ENCODE results near the gene LIF. TPM values are rescaled to one million over a fixed set of nuclear protein-coding genes. Genes with fewer than 3 reads are reported as not detected.

The LIF gene
- total RNA-seq, 1 experiment from 2014 or later: 75.4 TPM

- H4K20me1 ChIP-seq (ENCODE audit: insufficient read depth): no peaks in the 10 kb centered on the region
- no peaks in the 10 kb centered on the region for H3K9me2 ChIP-seq (ENCODE audit: insufficient read depth)
- no peaks in the 10 kb centered on the region for H3K79me2 ChIP-seq (ENCODE audit: insufficient read depth, low read length)
- no peak overlapping the region for H3K4me3 ChIP-seq (replicated peaks in 1 of 2; ENCODE audit: low read depth in 1 of 2, low read length in 2 of 2)
- peaks cover 33 to 82% of the 10 kb centered on the region in 2 experiments for H3K4me1 ChIP-seq (ENCODE audit: control insufficient read depth in 1 of 2, insufficient read depth in 2 of 2, low read length in 2 of 2)
- H3K9ac ChIP-seq (ENCODE audit: low read length): no peak overlapping the region
- H3K27me3 ChIP-seq (ENCODE audit: insufficient read depth, low read length): no peaks in the 10 kb centered on the region
- no peak overlapping the region for H3K27ac ChIP-seq (ENCODE audit: low read depth, low read length)
- no peaks in the 10 kb centered on the region for H3K36me3 ChIP-seq (ENCODE audit: control insufficient read depth in 1 of 2, insufficient read depth in 2 of 2, low read length in 2 of 2)
- ChIA-PET CTCF (interaction anchor here (0.9 kb wide), 1 partner anchor 126 kb away, joined by 3 read pairs; no protein-coding TSS in a partner anchor), RAD21 (ENCODE audit: low non-redundant PET in 1 of 2, low total read pairs in 2 of 2, uncharacterized antibody in 2 of 2, unreplicated experiment in 2 of 2) (interaction anchor here in 1 of 2 experiments (0.7 kb wide), 1 partner anchor 15 kb away, joined by 3 read pairs; no protein-coding TSS in a partner anchor), POLR2A (interaction anchor here (0.8 to 1.7 kb wide), 6 partner anchors 9 to 56 kb away, joined by 3 to 6 read pairs (median 4); no protein-coding TSS in a partner anchor)
- H2AFZ ChIP-seq (ENCODE audit: low read depth, low read length, poor library complexity, severe bottlenecking): no peak overlapping the region
- intact Hi-C loops (cut with micrococcal nuclease): no loop called here
- ATAC-seq (no peak), DNase-seq (ENCODE audit: low read depth, low spot score) (no peak)
- BruUV-seq (replicated peaks): no TSS peak
- H3K9me3 ChIP-seq (ENCODE audit: control insufficient read depth in 1 of 2, insufficient read depth in 1 of 2, low read depth in 1 of 2, low read length in 2 of 2): no peaks in the 10 kb centered on the region
- TF ChIP-seq EGR1 (IDR thresholded peaks at IDR 0.05; ENCODE audit: low read depth) (no peak), CEBPB (IDR thresholded peaks at IDR 0.05; ENCODE audit: low read depth) (no peak), EZH2phosphoT487 (IDR thresholded peaks at IDR 0.05; ENCODE audit: borderline replicate concordance) (no peak), ATF3 (IDR thresholded peaks at IDR 0.05) (no peak), JUND (IDR thresholded peaks at IDR 0.05) (no peak), POLR2A (IDR thresholded peaks at IDR 0.05; ENCODE audit: borderline replicate concordance, extremely low read depth, insufficient read depth, insufficient read length) (no peak), YY1 (IDR thresholded peaks at IDR 0.05; ENCODE audit: extremely low read depth, insufficient replicate concordance, low read depth, low read length) (no peak), TCF7L2 (IDR thresholded peaks at IDR 0.05; ENCODE audit: borderline replicate concordance, extremely low read depth, insufficient read depth, insufficient read length) (no peak), ZFX (IDR thresholded peaks at IDR 0.05) (no peak), ZBTB33 (IDR thresholded peaks at IDR 0.05; ENCODE audit: extremely low read depth, insufficient replicate concordance, low read length) (no peak), RAD21 (IDR thresholded peaks at IDR 0.05; ENCODE audit: low read depth) (no peak), MAX (IDR thresholded peaks at IDR 0.05) (no peak), CBX3 (IDR thresholded peaks at IDR 0.05; ENCODE audit: low read depth) (no peak), POLR2AphosphoS5 (IDR thresholded peaks at IDR 0.05; ENCODE audit: low read depth, low read length) (no peak), ELF1 (IDR thresholded peaks at IDR 0.05; ENCODE audit: borderline replicate concordance, low read depth) (no peak), SP1 (IDR thresholded peaks at IDR 0.05; ENCODE audit: low read depth) (no peak), SIN3A (IDR thresholded peaks at IDR 0.05; ENCODE audit: low read depth) (no peak), SRF (IDR thresholded peaks at IDR 0.05; ENCODE audit: low read depth) (no peak), FOSL1 (IDR thresholded peaks at IDR 0.05; ENCODE audit: low read depth) (no peak)
- no peak overlapping the region for H3K4me2 ChIP-seq (ENCODE audit: low read length)
These were observed 13.0 kb downstream of the LIF start for GRCh38 chr22:30233582-30233981.
